ENCODE data around the gene ROPN1B.

The ROPN1B gene

DNA sequence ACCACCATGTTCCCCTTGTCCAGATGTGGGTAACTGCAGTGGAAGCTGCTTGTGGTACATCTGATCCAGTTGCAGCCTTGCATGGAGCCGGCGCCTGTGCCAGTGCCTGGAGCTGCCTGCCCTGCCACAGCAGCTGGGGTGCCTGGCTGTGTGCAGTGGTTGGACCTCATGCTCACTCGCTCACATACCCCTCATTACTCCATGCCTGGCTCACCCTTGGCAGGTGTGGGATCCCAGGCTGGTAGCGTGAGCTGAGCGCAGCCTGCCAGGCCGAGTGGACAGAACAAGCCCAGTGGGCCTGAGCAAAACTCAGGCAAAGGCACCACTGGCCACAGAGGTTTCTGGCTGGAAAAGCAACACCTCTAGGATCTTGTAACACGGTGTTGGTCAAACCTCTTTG is 35.7 kb downstream of the ROPN1B start:
- DNase-seq (ENCODE audit: low spot score), result no peak

DNA sequence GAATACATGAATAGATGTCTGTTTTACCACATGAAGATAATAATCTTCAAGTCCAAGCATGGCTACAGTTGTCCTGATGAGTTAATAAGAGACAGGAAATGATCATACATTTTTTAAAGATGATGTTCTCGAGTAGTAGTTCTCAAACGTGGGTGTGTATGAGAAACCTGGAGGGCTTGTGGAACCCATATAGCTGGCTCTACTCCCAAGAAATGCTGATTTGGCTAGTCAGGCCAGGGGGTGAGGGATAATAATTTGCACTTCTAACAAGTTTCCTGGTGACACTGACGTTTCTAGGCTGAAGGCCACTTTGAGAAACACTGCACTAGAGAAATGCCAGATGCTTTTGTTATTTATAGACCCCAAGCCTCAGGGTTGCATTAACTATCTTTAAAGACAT is 37.0 kb downstream of the ROPN1B start:
- DNase-seq (ENCODE audit: low spot score), result no peak

DNA sequence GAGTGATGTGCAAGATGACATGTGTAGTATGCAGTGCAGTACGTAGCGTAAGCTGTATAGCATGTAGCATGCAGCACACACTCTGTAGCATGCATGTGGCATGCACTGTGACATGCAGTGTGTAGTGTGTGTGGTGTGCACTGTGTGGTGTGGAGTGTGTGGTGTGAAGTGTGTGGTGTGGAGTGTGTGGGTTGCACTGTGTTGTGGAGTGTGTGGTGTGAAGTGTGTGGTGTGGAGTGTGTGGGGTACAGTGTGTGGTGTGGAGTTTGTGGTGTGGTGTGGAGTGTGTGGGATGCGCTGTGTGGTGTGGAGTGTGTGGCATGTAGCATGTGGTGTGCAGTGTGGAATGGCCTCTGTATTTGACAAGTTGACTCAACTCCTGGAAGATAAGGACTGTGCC is 39.2 kb downstream of the ROPN1B start:
- DNase-seq (ENCODE audit: low spot score), result no peak

DNA sequence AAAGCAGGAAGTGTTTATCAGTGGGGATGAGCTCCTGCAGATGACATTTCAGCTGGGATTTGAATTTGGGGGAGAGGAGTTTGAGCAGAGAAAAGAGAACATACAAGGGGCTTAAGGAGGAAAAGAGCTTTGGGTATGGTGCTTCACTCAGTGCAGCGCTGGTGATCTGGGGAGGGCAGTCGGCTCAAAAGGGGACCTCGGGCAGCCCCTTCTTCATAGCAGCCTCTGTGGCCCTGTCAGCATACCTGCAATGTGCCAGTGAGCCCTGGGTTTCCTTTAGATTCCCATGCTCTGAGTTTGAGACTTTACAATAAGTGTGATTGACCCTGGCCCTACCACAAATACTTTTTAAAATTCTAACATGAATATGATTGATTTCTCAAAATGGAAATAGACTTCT is 40.2 kb downstream of the ROPN1B start:
- no peak for DNase-seq (ENCODE audit: low spot score)

DNA sequence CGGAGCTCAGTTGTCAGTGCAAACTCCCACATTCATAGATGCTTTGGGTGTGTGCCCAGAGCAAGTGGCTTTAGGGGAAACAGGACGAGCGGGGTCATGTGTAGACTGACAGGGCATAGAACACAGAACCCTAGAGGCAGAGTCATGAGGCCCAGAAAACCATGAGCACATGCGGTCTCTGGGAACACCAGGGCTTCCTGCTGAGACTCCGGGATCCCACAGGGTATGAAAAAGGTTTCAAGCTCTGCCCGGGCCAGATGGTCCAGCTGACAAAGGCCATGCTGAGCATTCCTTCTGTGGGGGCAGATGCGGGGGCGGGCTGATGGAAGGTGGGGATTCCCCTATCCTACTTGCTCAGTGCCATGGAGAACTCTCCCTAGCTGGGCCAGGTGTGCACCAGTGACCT is 44.8 kb downstream of the ROPN1B start:
- DNase-seq (ENCODE audit: low spot score), result no peak

DNA sequence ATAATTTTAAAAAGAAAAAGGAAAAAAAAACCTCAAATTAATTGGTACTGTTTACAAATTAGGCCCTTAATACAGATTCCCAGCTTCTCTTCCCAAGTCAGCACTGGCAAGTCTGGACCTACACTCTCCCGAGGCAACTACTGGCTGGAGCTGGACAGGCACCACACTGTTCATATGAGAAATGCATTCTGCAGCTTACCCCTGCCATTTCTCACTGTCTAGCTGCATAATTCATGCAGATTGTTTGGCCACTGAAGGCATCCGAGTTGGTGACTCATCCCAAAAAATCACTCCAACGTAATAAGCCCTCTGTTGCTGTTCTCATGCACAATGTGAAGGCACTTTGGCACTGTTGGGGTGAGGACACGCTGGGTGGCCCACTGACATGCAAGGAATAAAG is 45.3 kb downstream of the ROPN1B start:
- no peak for DNase-seq (ENCODE audit: low spot score)

DNA sequence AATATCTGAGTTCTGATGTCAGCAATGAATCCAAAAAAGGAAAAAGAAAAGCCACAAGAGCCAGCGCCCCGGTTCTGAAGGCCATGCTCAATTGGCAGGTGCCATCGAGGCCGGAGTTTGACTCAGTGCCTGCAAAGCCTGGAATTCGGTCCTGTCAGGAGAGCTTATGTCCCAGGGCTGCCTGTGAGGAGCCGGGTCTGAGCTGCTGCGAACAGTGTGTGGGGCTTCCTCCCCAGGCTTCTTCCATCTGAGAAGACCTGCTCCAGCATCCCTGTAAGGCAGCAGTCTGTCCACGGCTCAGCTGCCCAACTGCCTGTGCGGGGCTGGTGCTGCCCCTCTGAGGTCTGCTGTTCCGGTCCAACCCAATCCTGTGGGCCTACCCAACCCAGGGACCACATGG is 46.1 kb downstream of the ROPN1B start:
- no peak for DNase-seq (ENCODE audit: low spot score)

DNA sequence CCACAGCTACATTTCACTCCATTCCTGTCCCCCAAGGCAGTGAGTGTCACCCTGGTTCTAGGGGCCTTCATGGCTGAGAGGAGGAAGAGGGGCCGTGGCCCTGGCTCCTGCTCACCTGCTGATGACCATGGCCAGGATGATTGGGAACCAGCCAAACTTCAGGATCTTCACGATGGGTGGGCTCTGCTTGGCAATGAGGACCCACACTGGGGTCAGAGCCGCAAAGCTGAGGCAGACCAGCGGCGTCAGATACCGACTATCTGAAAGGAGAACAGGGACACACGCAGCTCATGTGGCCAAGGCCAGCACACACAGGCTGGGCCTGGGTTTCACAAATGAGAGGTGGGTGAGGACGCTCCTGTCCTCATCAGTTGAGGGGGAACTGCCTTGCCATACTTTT is 47.6 kb downstream of the ROPN1B start:
- no peak for DNase-seq (ENCODE audit: low spot score)

DNA sequence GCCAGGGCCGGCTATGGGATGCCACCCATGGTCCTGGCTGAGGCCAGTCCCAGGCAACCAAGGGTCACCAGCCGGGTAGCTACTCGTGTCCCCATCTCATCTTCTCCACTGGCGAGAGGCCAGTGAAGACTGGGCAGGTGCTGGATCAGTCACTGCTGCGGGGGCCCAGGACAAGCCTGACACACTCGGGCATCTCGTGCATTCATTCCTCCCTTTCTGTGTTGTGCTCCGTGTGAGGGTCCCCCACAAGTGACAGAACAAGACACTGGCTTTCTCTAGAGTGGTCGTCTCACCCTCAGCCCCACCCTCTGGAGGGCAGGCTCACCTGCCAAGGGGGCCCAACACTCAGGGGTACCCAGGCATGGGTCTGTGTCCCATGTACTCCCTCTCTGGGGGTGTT is 48.4 kb downstream of the ROPN1B start:
- DNase-seq (ENCODE audit: low spot score), result no peak

DNA sequence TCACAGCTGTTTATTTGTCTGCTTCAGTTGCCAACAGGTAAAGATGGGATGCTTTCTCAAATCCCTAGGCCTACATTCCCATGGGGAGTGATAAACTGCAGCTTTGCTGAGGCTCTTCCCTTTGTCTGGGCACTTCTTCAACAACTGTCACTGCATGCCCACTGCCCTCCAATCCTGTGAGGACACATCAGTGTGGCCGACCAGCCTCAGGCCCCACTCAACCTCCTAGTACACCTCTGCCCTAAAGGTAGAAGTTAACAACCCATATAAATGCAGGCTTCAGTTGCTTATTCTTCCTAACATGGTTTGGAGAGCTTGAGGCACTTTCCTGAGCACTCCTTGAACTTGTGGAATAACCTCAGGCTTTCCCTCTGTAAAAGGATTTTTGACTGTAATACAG is 49.6 kb downstream of the ROPN1B start:
- DNase-seq (ENCODE audit: low spot score), result no peak

DNA sequence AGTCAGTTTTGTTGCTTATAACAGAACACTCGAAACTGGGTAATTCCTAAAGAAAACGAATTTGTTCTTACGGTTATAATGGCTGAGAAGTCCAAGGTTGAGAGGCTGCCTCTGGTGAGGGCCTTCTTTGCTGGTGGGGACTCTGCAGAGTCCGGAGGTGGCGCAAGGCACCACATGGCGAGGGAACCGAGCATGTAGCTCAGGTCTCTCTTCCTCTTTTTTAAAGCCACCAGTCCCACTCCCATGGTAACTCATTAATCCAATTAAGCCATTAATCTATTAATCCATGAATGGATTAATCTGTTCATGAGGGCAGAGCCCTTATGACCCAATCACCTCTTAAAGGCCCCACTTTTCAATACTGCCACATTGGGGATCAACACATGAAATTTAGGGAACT is 50.0 kb downstream of the ROPN1B start:
- DNase-seq (ENCODE audit: low spot score), result no peak

DNA sequence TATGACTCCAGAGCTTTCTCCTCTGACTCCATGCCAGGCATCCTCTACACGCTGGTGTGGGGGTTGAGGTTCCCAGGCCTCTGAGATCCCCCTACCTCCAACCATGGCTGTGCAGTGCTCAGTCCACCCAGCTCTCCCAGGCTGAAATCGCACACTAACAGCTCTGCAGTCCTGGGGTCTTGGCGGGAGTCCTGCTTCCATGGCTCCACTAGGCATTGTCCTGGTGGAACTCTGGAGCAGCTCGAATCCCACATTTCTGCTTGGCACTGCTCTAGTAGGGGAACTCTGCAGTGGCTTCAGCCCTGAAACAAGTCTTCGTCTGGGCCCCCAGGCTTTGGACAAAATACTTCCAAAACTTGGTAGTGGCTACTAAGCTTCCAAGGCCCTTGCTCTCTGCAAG is 50.7 kb downstream of the ROPN1B start:
- no peak for DNase-seq (ENCODE audit: low spot score)

DNA sequence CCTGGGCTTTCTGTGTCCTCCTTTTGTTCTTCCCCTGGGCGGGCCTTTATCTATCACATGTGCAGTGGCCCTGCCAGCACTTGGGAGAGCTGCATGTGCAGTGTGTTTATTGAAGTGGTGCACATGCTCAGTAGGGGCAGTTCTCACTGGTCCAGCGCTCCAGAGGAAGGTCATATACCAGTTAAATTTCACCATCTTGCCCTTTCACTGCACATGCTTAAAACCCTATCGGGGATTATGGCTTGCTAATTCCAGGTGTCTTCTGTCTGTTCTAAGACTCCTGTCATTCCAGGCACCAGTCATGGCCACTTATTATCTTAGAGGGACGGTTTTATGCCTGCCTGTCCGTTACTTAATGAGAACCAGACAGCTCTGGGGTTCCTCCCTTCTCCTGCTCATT is 52.2 kb downstream of the ROPN1B start:
- no peak for DNase-seq (ENCODE audit: low spot score)

DNA sequence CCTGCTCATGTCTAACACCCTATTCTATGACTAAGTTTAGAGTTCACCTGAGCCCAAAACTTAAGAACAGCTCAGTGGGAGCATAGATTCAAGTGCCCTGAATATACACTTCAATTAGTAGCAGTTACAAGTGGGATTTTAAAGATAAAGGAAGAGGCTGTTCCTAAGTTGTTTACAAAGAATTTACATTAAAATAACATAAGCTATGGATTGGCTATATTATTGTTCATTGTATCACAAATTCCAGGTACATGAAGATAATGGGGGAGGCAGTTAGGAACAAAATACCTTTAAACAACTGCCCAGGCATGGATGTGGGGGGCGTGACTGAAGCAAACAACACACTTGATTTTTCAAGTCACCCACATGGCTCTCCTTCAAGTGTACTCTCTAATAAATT is 52.7 kb downstream of the ROPN1B start:
- no peak for DNase-seq (ENCODE audit: low spot score)

DNA sequence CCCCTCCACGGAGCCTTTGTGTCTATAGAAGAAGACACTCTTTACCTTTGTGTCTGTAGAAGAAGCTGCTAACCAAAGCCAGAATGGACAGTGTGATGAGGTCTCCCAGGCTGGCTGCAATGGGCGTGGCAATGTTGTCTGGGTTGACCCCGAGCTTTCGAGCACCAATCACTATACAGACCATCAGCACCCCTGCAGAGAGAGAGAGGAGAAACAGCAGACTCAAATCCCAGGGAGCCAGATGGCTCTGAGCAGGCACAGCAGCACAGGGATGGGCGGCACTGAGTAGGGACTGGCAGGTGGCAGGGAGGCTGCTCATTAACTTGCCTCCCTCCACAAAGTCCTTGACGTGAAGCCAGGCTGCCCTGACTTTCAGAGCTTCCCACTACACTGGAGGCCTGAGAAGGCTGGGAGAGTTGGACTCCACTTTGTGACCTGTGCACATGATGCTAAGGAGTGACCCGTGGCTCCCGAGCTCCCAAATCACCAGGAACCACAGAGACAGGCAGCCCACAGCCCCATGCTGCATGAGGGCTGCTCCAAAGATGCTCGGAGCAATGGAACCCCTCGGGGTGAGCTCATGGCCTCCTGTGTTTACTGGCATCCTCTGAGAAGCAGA is 53.9 kb downstream of the ROPN1B start:
- DNase-seq (ENCODE audit: low spot score), result no peak

DNA sequence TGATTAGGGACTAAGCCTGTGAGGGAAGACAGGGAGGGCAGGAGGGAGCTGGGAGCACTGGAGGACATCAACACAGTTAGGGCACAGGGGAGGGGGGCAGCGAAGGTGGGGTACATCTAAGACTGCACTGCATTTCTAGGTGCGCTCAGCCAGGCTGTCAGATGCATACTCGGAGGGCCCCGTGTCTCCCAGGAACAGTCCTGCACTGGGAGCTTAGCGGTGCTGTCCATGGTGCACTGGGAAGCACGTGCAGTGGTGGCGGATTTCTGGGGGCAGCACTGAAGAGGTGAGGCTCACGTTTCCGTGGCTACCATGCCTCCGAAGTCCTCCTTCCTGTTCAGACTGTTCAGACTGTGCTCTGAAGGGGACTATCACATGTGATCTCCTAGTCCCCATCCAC is 54.4 kb downstream of the ROPN1B start:
- no peak for DNase-seq (ENCODE audit: low spot score)

DNA sequence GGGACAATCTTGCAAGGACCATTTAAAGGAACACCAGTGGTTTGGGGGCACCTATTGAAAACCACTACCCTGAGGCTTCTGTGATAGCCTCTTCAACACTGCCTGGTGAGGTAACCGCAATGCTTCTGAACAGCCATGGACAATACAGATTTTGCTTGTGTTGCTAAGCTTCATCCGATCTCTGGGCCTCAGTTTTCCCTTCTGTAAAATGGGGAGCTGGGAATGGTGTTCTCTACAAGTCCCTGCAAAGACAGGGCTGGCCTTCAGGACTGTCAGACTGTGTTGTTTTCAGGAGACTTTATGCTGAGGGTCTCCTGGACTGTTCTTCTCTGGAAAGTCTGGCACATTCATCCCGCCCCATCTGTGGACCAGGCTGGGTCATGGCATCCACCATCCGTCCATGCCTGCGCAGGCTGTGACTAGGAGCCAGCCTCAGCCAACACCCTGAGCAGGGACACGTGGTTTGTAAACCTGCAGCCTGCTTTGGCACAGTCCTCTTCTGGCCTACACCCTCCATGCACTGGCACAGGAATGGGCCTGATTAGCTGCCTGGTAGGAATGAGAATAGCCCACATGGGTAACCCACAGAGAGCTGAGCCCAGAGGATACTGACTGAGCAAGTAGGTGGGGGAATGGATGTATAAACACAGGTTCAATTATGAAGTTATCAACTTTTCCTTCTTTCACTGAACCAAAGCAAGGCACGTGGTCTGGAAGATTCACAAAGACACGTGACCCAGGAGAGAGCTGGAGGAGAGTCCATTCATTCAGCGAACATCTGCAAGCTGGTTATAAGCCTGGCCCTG is 55.3 kb downstream of the ROPN1B start:
- no peak for DNase-seq (ENCODE audit: low spot score)

DNA sequence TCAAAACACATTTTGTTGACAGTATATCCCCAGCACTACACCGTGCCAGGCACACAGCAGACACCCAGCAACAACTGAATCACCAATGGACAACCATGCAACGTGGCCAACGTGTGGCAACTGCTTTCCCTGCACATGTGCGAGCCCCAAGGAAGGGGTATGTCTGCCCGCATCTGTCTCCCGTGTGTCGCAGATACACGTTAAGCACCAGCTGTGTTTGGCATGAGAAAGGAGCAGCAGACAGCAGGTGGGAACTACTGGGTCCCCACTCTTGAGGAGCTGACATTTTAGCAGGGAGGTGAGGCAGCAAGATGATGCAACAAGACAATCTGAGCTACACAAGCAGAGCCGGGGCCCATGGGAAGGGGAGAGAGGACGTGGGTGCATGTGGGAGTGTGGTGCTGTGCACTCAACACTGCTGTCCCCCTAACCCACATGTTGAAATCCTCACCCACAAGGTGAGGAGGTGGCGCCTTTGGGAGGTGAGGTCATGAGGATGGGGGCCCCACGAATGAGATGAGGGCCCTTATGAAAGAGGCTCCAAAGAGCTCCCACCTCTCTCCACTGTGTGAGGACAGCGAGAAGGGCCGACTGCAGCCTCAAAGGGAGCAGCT is 56.2 kb downstream of the ROPN1B start:
- DNase-seq (ENCODE audit: low spot score), result no peak

DNA sequence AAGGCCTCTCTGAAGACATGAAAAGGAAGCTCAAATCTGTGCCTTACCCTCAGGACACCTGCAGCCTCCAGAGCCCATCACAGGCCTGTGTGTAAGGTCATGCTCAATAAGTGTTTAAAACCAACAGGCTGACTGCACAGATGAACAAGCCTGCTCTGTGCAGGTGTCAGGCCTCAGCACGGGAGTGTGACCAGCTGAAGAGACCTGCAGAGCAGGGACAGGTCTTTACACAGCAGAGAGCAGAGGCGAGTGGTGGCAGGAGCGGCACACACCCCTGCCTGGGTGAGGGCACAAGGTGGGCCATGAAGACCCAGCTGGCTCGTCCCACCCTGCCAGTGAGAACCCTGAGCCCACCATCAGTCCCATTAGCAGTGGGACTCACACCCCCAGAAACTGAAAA is 56.9 kb downstream of the ROPN1B start:
- no peak for DNase-seq (ENCODE audit: low spot score)

DNA sequence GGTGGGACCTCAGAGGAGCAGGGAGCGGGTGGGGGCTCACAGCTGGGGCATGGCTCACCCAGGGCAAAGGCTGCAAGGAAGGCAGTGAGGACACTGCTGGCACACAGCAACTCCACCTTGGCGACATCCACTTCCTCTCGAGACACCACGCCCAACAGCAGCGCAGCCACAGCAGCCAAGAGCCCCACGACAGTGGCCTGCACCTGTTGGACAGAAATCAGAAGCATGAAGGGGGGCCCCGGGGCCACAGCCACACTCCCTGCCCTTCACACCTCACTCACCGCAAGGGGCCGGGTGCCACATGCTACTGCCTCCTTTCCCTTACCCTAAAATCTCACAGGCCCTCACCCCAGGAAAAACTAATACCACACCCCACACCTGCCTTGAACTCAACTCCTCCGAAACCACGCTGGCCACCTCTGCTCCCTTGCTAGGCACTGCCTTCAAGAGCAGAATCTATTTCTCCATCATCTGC is 57.3 kb downstream of the ROPN1B start:
- DNase-seq (ENCODE audit: low spot score), result no peak

DNA sequence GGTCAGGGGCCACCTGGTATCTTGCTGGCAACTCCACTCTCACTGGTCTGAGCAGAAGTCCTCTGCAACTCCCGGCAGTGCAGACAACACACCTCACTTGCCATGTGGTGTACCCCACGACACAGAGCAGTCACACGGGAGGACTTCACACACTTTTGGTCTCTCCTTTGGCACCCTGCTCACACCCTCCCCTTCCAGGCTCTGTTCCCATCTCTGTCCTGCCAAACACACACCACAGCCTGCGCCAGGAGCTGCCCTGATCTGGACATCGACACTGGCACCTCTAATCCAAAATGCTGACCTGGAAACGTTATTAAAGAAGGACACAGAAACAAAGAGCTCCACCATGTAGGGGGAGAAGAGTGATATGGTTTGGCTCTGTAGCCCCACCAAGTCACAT is 57.8 kb downstream of the ROPN1B start:
- DNase-seq (ENCODE audit: low spot score), result no peak

DNA sequence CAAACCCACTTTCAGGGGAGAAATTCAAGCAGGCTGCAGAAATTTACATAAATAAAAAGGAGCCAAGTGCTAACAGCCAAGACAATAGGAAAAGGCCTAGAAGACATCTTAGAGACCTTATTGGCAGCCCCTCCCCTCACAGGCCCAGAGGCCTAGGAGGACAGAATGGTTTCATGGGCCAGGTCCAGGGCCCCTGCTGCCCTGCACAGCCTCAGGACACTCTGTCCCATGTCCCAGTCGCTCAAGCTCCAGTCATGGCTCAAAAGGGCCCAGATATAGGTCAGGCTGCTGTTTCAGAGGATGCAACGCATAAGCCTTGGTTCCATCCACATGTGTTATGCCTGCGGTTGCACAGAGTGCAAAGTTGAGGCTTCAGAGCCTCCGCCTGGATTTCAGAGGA is 59.1 kb downstream of the ROPN1B start:
- DNase-seq (ENCODE audit: low spot score), result no peak

DNA sequence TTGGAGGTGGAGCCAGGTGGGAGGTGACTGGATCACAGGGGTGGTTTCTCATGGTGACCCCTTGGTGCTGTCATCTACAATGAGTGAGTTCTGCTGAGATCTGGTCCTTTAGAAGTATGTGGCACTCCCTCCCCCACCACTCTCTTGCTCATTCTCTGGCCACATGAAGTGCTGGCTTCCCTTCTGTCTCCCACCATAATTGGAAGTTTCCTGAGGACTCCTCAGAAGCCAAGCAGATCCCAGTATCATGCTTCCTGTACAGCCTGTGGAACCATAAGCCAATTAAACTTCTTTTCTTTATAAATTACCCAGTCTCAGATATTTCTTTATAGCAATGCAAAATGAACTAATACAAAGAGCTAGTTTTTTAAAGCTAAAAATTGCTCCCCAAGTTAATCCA is 60.3 kb downstream of the ROPN1B start:
- no peak for DNase-seq (ENCODE audit: low spot score)

DNA sequence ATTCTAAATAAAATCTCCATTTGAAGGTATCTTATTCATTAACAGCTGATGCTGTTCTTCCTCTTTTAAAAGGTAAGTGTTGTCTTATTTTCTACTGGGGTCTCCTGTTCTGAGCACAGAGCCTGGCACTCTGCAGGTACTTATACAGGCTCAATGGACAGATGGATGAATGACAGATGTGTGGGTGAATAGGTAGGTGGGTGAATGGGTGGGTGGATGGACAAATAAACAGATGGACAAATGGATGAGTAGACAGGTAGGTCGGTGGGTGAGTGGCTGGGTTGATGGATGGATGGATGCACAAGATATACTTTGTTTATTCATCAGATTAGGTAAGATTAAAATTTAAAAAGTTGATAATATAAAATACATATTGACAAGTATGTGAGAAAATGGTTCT is 61.5 kb downstream of the ROPN1B start:
- DNase-seq (ENCODE audit: low spot score), result no peak
